PC-3 (cell line): ENCODE measurements around the gene RMI2. TPM values are rescaled to one million over a fixed set of nuclear protein-coding genes. Genes with fewer than 3 reads are reported as not detected.
"Not testable (repeated sequence)": the region's sequence is repeated elsewhere in the genome, so short reads cannot be mapped to it uniquely, and the experiment has no call there.

ENCODE experiments used
- ATAC-seq: fragments of 200-7000 bp; cut with Tn5 transposase; 2 replicates; pipeline ENCODE4 v1.9.1; 2020; ENCODE audit warnings: mild to moderate bottlenecking, moderate library complexity
- BruUV-seq: library from RNA; stranded (reverse); fragments of 400-500 nt; replicated peaks from 2 replicates; lab custom pipeline; 2021; lab: Mats Ljungman, UMichigan
- CTCF ChIA-PET: fragments of 300-600 bp; sonication (Branson Sonifier 250); formaldehyde crosslinking; loops from one replicate; lab custom pipeline; 2022; ENCODE audit warnings: antibody characterized with exemption; lab: Charles Lee
- POLR2A ChIA-PET: fragments of 300-600 bp; sonication (Branson Sonifier 250); formaldehyde crosslinking; loops from one replicate; lab custom pipeline; 2022; ENCODE audit warnings: antibody characterized with exemption; ENCODE audit not compliant: unreplicated experiment; lab: Charles Lee
- DNase-seq: peaks from one replicate; pipeline ENCODE4 v3.0.0-alpha.2; 2015
- H2AFZ ChIP-seq: fragments of 300-600 bp; sonication (generic); 2 replicates; pipeline ENCODE4 v1.6.0; 2016; ENCODE audit warnings: antibody characterized with exemption, low read length
- H3F3A ChIP-seq: fragments of 300-600 bp; sonication (generic); one replicate; pipeline ENCODE4 v1.6.0; 2017; ENCODE audit warnings: antibody characterized with exemption, low read length, control low read depth, mild to moderate bottlenecking; ENCODE audit not compliant: unreplicated experiment
- H3K27ac ChIP-seq: fragments of 300-600 bp; sonication (generic); 2 replicates; pipeline ENCODE4 v1.5.1; 2016; ENCODE audit warnings: mild to moderate bottlenecking, low read length
- H3K27me3 ChIP-seq: fragments of 300-600 bp; sonication (generic); 2 replicates; pipeline ENCODE4 v1.6.1; 2016; ENCODE audit warnings: low read length, mixed read lengths
- H3K36me3 ChIP-seq: fragments of 300-600 bp; sonication (generic); 2 replicates; pipeline ENCODE4 v1.6.1; 2016; ENCODE audit warnings: low read depth, mixed run types, low read length, mixed read lengths
- H3K4me1 ChIP-seq: fragments of 300-600 bp; sonication (generic); 2 replicates; pipeline ENCODE4 v1.5.1; 2016; ENCODE audit warnings: low read length; ENCODE audit not compliant: insufficient read depth
- H3K4me2 ChIP-seq: fragments of 300-600 bp; sonication (generic); 2 replicates; pipeline ENCODE4 v1.6.0; 2016; ENCODE audit warnings: low read length
- H3K4me3 ChIP-seq: fragments of 300-600 bp; sonication (generic); 2 replicates; pipeline ENCODE4 v1.5.1; 2016; ENCODE audit warnings: mild to moderate bottlenecking, low read length, mixed read lengths
- H3K79me2 ChIP-seq: fragments of 300-600 bp; sonication (generic); 2 replicates; pipeline ENCODE4 v1.6.1; 2017; ENCODE audit warnings: low read length, mixed read lengths
- H3K9ac ChIP-seq: fragments of 300-600 bp; sonication (generic); 2 replicates; pipeline ENCODE4 v1.6.0; 2016; ENCODE audit warnings: mild to moderate bottlenecking, low read length
- H3K9me2 ChIP-seq: fragments of 300-600 bp; sonication (generic); replicated peaks from 2 replicates; pipeline ENCODE4 v1.6.1; 2016; ENCODE audit warnings: mixed run types, low read length, mixed read lengths
- H3K9me3 ChIP-seq: fragments of 300-600 bp; sonication (generic); 2 replicates; pipeline ENCODE4 v1.6.1; 2016; ENCODE audit warnings: low read length, mixed read lengths
- H4K20me1 ChIP-seq: fragments of 300-600 bp; sonication (generic); 2 replicates; pipeline ENCODE4 v1.6.1; 2016; ENCODE audit warnings: low read length, mixed read lengths
- CTCF ChIP-seq: fragments of 300-600 bp; sonication (generic); conservative IDR thresholded peaks from 2 replicates; pipeline ENCODE4 v1.5.1; 2017; ENCODE audit warnings: antibody characterized with exemption, low read depth, mild to moderate bottlenecking, low read length
- EZH2 ChIP-seq: fragments of 300-600 bp; sonication (generic); IDR thresholded peaks from one replicate; pipeline ENCODE4 v1.6.1; 2017; ENCODE audit warnings: antibody characterized with exemption, mild to moderate bottlenecking, low read length; ENCODE audit not compliant: unreplicated experiment
- EZH2phosphoT487 ChIP-seq: fragments of 300-600 bp; sonication (generic); IDR thresholded peaks from 2 replicates; pipeline ENCODE4 v1.6.1; 2018; ENCODE audit warnings: mild to moderate bottlenecking, antibody characterized with exemption, low read length, borderline replicate concordance
- intact Hi-C: fragments of 100-400 bp; cut with micrococcal nuclease; formaldehyde crosslinking; loops from 2 replicates; pipeline ENCODE4 v1.9.0; 2023
- total RNA-seq: library from RNA; depleted of rRNA; stranded (reverse); fragments of >200 nt; gene quantifications from 2 replicates; pipeline ENCODE4 v1.2.3, GENCODE V29; 2014

The RMI2 gene
- total RNA-seq, 1 experiment from 2014 or later, result 10.9 TPM

GRCh38 chr16:11367483-11367906 is 22.2 kb downstream of the RMI2 start:
- TF ChIP-seq EZH2phosphoT487, result no peak
- no peak for TF ChIP-seq CTCF
- no peak for TF ChIP-seq EZH2
- no peaks in the 10 kb centered on the region for H3K9me3 ChIP-seq
- no peak overlapping the region for H3K4me2 ChIP-seq
- no peaks in the 10 kb centered on the region for H3K36me3 ChIP-seq
- H3F3A ChIP-seq, result no peaks in the 10 kb centered on the region
- intact Hi-C loops, result no loop called here
- no peaks in the 10 kb centered on the region for H3K9me2 ChIP-seq
- H3K27ac ChIP-seq, result no peak overlapping the region
- CTCF ChIA-PET, result no interaction called here
- H3K4me3 ChIP-seq, result no peak overlapping the region
- H4K20me1 ChIP-seq, result no peaks in the 10 kb centered on the region
- no peak overlapping the region for H2AFZ ChIP-seq
- H3K27me3 ChIP-seq, result no peaks in the 10 kb centered on the region
- no peaks in the 10 kb centered on the region for H3K79me2 ChIP-seq
- peaks cover 10% of the 10 kb centered on the region for H3K4me1 ChIP-seq
- POLR2A ChIA-PET, result no interaction called here
- ATAC-seq, result no peak
- DNase-seq, result no peak
- H3K9ac ChIP-seq, result no peak overlapping the region
- BruUV-seq, result no TSS peak

DNA sequence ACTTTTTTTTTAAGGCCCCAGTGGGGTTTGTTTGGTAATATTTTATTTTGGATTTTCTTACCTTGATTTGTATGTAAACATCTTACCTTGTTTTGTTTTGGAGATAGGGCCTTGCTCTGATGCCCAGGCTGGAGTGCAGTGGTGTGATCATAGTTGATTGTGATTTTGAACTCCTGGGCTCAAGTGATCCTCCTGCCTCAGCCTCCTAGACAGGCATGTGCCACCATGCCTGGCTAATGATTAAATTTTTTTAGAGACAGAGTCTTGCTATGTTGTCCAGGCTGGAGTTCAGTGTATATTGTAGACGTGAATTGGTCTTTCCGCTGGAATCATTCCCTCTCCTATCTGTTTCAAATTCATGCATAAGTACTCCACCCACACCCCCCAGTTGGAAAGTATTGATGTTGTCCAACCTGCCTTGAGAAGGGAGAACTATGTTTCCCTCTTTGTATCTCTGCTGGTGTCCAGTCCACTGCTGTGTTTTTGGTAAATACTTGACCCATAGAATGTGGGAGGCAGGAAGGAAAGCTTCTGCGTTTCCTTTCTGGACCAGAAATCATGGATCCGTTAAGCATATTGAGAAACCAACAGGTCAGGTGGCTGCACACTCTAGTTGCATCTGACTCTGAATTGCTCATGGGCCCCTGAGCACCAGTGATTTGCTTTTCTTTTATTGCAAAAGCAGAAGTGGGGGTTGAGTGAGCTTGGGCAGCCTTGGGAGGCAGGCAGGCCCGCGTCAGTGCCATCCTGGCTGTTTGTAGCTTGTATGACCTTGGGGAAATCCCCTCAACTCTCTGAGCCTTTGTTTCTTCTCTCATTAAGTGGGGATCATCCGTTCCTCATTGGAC is 25.0 kb downstream of the RMI2 start:
- Histone ChIP-seq H3K9me3 (no peaks in the 10 kb centered on the region), H3K36me3 (no peaks in the 10 kb centered on the region), H3K27ac (no peak overlapping the region), H4K20me1 (no peaks in the 10 kb centered on the region), H3K4me3 (no peak overlapping the region), H3K9me2 (no peaks in the 10 kb centered on the region), H2AFZ (no peak overlapping the region), H3K27me3 (no peaks in the 10 kb centered on the region), H3K79me2 (no peaks in the 10 kb centered on the region), H3K4me2 (no peak overlapping the region), H3K9ac (no peak overlapping the region), H3K4me1 (no peaks in the 10 kb centered on the region), H3F3A (no peaks in the 10 kb centered on the region)
- TF ChIP-seq EZH2, result no peak
- TF ChIP-seq CTCF, result no peak
- TF ChIP-seq EZH2phosphoT487, result no peak
- intact Hi-C loops, result no loop called here
- ChIA-PET POLR2A (no interaction called here), CTCF (interaction anchor here (0.6 kb wide), 1 partner anchor 18 kb away, joined by 3 read pairs; no protein-coding TSS in a partner anchor)
- BruUV-seq, result no TSS peak
- DNase-seq (no peak), ATAC-seq (no peak)

DNA sequence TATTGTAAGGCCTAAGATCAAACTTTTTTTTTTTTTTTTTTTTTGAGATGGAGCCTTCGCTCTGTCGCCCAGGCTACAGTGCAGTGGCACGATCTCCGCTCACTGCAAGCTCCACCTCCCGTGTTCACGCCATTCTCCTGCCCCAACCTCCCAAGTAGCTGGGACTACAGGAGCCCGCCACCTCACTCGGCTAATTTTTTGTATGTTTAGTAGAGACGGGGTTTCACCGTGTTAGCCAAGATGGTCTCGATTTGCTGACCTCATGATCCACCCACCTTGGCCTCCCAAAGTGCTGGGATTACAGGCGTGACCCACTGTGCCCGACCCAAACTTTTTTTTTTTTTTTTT is 25.6 kb downstream of the RMI2 start:
- H3K79me2 ChIP-seq, ATAC-seq, H3K9me2 ChIP-seq, H3K4me2 ChIP-seq, H3K36me3 ChIP-seq, H3K4me3 ChIP-seq, H3K27ac ChIP-seq, H2AFZ ChIP-seq, H3K9ac ChIP-seq, H3F3A ChIP-seq, H4K20me1 ChIP-seq, H3K9me3 ChIP-seq, H3K4me1 ChIP-seq, H3K27me3 ChIP-seq, BruUV-seq, POLR2A ChIA-PET, DNase-seq, intact Hi-C loops: not testable (repeated sequence)
- CTCF ChIA-PET, result interaction anchor here (0.6 kb wide), 1 partner anchor 19 kb away, joined by 3 read pairs; no protein-coding TSS in a partner anchor
